GM12874 (cell line): ENCODE data around the gene DOK6.

Experiments used
- CTCF ChIP-seq: IDR thresholded peaks from 2 replicates; pipeline ENCODE4 v1.5.1; 2011; ENCODE audit warnings: low read depth, mild to moderate bottlenecking, control low read depth, low read length, moderate library complexity; ENCODE audit not compliant: insufficient read depth

Gene DOK6

GRCh38 chr18:69435000-69435399, 34.3 kb downstream of the DOK6 start:
- TF ChIP-seq CTCF: no peak

GRCh38 chr18:69444221-69444620, 43.5 kb downstream of the DOK6 start:
- TF ChIP-seq CTCF: no peak

- no peak for TF ChIP-seq CTCF
Measured at GRCh38 chr18:69447886-69448285, 47.2 kb downstream of the DOK6 start.

GRCh38 chr18:69455125-69455524, 54.4 kb downstream of the DOK6 start:
- TF ChIP-seq CTCF: no peak

- TF ChIP-seq CTCF: peak; percentile 18; the same call in 1 of the 2 replicates
Measured at GRCh38 chr18:69469444-69469919, 68.8 kb downstream of the DOK6 start.

- TF ChIP-seq CTCF: no peak
Measured at GRCh38 chr18:69480460-69480859, 79.8 kb downstream of the DOK6 start.

- TF ChIP-seq CTCF: no peak
Measured at GRCh38 chr18:69483574-69483973, 82.9 kb downstream of the DOK6 start.

GRCh38 chr18:69484699-69485396, 84.2 kb downstream of the DOK6 start:
- no peak for TF ChIP-seq CTCF
